GOT3 (cell line): ENCODE measurements around the gene SLC35F2.
"Not testable (repeated sequence)": the region's sequence is repeated elsewhere in the genome, so short reads cannot be mapped to it uniquely, and the experiment has no call there.

Source experiments
- DNase-seq: peaks from one replicate; lab custom pipeline; 2025; ENCODE audit warnings: mixed read lengths; lab: John Stamatoyannopoulos, UW

SLC35F2 gene

DNA sequence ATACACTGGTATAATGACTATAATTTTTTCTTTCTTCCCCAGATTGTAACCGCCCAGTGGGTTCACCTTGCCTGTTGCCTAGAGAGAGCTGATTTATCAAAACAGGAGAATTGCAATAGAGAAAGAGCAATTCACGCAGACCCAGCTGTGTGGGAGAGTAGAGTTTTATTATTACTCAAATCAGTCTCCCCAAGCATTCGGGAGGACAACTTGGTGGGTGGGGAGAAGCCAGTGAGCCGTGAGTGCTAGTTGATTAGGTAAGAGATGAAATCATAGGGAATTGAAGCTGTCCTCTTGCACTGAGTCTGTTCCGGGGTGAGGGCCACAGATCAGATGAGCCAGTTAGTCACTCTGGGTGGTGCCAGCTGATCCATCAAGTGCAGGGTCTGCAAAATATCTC is 73.2 kb downstream of the SLC35F2 start:
- DNase-seq: no peak

DNA sequence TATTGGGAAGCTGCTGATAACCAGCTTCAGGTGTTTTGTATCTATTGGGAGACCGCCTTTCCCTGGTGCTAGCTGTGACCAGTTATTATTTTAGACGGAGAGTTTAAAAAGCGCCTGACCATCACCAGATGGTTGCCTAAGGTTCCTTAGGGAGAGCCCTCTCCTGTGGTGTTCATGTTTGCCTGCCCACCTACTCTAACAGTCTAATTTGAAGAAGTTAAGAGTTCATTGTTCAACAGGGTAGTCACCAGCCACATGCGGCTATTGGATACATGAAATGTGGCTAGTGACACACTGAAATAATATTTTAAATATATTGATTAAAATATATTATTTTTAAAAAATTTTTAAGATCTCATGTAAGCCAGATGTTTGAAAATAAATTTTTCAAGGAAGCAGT is 75.5 kb downstream of the SLC35F2 start:
- no peak for DNase-seq

DNA sequence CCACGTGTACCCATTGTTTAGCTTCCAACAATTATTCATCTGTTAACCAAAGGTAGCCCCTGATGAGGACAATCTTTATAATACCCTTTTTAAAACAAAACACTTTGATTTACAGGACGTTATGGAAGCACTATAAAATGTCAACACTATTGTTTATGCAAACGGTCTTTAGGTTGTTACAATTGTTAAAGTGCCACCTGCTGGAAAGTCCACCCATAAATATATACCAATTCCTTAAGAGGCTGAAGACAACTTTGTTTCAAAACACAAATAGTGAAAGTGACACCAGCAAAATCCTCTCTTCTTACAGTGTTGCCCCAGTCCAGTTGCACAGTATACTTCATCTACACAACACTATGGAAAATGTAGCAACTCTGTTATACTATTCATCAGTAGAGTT is 77.8 kb downstream of the SLC35F2 start:
- no peak for DNase-seq

DNA sequence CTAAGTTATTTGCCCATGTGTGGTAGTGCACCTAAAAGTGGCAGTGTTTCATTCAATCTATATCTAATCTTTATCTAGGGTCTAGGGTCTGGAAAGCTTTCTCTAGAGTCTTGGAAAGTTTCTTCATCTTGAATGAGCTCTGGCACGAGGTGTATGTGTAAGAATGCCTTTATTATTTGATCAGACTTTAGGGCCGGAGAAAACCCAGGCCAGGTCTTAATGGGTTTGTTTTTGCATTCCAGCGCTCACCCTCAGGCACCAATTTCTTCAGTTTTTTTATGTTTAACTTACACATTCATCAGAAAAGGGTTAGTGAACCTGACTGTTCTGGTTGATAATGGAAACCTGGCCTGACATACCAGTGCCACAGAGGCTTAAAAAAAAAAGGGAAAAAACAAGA is 78.5 kb downstream of the SLC35F2 start:
- no peak for DNase-seq

DNA sequence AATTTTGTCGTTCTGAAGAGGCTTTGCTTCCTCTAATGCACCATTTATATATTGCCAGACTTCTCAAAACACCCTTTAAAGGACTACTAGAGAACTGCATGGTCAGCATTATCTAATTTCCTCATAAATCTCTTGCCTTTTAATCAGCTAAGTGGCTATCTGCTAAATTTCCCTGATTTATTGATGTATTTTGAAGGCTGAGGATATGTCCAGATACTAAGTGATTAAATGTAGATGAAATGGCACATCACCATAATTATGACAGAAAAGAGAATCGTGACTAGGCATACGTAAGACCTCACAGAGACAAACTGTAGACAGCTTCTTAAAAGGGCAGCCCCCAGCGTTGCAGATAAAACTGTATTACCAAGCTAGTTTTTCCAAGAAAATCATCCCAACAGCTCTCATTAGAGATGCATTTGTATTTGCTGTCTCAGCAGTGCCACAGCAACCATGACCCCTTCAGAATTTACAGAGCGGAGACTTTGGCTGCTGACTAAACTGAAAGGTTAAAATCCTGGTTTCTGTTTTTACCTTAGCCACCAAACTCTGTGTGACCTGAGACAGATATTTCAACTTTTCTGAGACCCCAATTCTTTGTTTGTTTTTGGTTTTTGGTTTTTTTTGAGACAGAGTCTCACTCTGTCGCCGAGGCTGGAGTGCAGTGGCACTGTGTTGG is 79.6 kb downstream of the SLC35F2 start:
- no peak for DNase-seq

DNA sequence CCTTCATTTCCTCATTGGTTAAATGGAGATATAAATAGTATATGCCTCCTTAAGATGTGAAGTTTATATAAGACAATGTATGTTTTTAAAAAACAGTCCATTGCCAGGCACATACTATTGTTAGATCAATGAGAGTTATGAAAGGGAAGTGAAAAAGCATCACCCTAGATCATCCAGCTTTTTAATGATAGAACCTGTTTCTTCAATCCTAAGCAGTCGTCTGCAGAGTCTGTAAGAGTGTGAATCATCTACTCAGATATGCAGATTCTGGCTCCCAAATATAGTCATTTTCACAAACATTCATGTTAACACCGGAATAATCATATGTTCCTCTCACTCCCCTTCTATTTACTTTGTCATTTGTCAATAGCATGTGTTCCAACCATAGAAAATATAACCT is 81.5 kb downstream of the SLC35F2 start:
- no peak for DNase-seq

DNA sequence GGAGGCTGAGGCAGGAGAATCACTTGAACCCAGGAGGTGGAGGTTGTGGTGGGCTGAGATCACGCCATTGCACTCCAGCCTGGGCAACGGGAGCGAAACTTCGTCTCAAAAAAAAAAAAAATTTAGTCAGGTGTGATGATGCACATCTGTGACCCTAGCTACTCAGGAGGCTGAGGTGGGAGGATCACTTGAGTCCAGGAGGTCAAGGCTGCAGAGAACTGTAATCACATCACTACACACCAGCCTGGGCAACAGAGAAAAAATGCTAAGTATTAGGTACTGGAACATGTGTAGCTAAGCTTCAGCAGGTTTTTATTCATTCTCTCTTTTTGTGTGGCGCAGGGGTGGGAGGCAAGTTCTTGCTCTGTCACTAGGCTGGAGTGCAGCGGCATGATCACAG is 82.5 kb downstream of the SLC35F2 start:
- DNase-seq: no peak

DNA sequence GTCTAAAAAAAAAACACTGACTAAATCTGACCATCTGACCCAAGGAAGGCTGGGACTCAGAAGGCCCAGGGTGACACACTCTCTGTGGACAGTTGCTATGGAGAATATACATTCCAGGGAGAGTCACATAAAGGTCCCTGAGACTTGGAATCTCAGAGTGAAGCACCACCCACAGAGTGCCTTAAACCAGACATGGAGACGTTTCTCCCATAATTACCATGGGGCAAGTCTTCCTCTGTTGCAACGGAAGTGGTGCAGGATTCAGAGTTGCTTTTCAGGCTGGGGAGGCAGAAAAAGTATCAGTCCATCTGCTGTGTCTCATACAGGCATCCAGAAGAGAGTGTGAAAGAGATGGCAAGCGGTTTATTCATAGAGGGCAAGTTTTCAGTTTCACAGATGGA is 88.0 kb downstream of the SLC35F2 start:
- DNase-seq: no peak

DNA sequence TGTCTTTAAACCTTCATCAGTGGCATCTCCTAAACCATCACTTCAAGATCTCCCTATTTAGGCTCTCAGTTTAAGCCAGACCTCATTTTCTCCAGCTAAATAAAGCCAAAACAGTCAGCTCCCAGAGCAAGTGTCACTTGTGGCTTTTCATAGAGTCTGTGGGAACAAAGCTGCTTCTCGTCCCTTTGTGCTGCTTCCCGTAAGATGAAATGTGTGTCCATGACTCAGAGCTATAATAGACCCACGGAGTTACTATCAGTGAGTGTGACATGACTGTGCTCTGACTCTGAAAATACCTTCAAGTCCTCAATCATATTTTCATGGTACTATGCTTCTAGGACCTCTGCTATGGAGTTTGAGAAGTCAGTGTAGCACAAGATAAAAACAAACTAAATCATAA is 89.4 kb downstream of the SLC35F2 start:
- DNase-seq: no peak

DNA sequence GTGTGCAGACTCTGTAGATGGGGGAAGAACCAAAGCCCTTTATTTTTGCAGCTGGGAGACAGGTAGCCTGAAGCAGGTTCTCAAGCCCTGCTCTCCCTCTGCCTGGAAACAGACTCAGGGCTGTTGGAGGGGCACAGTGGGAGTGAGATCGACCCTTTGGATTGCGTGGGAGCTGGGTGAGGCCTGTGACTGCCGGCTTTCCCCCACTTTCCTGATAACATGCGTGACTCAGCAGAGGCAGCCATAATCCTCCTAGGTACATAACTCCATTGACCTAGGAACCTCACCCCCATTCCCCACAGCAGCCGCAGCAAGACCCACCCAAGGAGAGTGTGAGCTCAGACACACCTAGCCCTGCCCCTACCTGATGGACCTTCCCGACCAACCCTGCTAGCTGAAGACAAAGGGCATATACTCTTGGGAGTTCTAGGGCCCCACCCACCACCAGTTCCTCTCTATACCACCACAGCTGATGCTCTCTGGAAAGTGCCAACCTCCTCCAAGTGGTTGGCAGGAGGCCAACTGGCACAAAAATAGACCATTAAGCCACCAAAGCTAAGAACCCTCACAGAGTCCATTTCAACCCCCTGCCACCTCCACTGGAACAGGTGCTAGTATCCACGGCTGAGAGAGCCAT is 99.8 kb downstream of the SLC35F2 start:
- DNase-seq: not testable (repeated sequence)

DNA sequence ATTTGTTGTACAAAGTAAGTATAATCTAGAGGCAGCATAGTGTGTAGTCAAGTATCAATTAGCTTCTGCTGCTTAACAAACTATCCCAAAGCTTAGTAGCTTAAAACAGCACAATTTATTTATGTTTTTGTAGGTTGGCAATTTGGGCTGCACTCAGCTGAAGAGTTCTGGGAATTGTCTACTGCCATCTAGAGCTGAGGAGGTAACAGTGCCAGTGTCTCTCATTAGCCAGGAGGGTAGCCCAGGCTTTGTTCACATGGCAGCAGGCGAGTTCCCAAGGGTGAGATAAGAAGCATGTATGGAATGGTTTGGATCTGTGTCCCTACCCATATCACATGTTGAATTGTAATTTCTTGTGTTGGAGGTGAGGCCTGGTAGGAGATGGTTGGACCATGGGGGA is 100.9 kb downstream of the SLC35F2 start:
- no peak for DNase-seq

DNA sequence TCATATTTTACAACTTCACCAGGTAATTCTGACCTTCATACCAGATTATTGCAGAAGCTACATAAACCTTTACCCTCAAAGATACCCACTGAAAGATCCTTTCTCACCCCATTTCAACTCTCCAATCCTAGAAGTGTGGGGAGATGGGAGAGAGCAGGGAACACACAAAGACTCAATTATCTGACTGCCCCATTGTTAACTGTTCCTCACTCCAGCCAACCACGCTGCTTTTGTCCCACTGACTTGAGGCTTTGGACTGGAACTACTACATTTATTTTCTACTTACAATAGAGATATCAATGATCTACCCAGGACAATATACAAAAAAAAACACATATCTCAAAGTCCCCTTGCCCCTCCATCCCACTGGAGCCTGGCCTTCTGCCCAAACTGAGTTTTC is 102.0 kb downstream of the SLC35F2 start:
- no peak for DNase-seq

DNA sequence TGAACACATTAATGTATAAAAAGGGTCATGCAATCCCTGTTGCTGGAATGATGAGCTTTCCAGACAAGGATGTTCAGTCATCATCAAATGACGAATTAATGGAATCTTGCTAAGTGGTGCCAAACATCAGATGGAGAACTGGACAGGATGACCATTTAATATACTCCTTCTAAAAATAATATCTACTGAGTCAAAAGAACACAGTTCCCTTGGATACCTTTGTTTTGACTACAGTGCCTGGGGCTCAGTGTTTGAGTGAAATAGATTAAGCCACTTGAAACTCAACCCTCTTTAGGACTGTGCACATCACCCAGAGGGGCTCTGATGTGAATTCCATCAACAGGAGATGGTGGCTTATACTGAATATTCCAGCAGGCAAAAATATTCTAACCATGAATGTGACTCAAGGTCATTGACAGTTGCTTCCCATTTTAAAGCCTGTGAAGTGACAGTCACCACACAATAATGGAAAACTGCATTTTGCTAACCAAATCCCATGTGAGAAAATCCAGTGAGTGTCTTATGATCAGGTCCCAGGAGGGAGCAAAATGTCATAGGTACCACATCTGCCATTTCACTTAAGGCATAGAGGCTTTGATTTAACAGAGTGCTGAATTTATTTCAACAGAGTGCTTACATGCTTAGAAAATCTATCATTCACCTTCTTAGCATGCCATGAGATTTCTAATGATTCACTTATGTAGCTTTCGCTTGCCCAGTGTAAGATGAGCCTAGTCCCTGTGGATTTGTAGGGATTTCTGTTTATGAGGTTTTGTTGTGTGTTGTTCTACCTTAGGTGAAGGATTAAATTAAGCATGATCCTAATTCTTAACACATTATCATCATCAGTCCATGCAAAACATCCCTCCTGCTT is 105.4 kb downstream of the SLC35F2 start:
- DNase-seq: no peak

DNA sequence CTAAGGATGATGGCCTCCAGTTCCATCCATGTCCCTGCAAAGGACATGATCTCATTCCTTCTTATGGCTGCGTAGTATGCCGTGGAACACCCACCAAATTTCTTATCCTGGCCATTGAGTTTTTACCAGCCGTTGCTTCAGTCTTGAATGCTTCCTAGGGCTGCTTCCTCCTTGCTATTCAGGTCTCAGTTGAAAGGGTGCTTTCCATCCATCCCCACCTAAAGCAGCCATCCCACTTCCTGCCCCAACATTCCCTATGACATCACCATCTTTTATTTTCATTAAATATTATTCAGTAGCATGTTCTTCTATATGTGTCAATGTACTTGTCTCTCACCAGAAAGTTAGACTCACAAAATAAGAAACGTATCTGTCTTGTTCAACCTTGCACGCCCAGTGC is 106.1 kb downstream of the SLC35F2 start:
- no peak for DNase-seq

DNA sequence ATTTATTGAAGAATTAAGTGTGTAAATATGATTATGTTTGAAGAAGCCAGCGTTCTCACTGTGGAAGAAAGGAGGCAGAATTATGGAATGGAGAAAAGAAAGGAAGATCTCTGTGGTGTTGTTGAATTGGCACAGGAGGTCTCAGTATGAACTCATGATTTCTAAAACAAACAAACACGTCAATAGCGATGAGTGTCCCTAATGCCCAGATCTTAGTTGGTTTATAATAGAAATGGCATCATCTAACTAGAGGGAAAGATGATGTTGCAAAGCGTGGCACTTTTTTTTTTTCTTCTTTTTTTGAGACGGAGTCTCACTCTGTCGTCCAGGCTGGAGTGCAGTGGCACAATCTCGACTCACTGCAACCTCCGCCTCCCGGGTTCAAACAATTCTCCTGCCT is 107.5 kb downstream of the SLC35F2 start:
- no peak for DNase-seq

DNA sequence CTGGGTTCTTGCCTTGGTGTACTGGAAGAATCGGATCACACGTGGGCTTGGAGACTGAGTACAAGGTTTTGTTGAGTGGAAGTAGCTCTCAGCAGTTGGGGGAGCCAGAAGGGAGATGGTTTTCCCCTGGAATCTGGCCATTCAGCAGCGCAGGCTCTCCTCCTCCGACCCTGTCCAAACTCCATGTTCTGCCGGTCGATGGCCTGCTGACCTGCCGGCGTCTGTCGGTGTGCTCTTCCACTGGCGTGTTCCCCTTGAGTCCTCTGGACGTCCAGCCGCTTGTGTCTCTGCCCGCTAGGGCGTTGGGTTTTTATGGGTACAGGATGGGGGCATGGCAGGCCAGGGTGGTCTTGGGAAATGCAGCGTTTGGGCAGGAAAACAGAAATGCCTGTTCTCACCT is 108.3 kb downstream of the SLC35F2 start:
- DNase-seq: no peak

DNA sequence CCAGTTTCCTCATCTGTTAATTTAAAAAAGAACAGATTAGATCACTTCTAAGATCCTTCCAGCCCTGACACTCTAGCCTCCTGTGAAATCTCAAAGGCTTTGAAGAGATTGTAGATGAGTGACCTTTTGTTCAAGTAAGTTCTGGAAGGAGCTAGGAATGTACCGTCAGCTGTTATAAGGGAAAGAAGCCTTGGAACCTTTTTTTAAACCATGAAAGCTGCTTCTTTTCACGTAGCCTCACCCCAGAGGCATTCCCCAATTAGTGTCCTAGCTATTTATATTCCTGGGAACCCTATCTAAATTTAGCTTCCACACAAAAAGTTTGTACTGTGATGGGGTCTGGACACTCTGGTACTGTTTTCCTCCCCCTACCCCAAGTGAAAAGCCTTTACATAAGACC is 111.0 kb downstream of the SLC35F2 start:
- DNase-seq: no peak

DNA sequence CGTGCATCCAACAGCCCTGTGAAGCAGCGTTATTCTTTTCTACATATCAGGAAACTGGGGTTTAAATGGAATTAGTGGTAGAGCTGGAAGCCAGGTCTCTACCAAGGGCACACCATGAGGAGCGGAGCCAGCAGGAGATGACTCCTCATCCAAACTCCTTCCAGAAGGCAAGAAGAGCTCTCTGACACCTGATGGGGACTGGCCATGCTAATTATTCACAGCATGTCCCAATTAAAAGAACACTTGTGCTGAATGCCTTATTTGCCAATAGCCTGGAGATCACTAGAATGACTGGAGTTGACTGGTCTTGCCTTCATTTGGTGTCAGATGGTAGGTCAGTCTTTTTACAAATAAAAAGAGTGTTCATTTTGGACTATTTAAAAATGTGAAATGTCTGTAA is 113.9 kb downstream of the SLC35F2 start:
- DNase-seq: no peak

DNA sequence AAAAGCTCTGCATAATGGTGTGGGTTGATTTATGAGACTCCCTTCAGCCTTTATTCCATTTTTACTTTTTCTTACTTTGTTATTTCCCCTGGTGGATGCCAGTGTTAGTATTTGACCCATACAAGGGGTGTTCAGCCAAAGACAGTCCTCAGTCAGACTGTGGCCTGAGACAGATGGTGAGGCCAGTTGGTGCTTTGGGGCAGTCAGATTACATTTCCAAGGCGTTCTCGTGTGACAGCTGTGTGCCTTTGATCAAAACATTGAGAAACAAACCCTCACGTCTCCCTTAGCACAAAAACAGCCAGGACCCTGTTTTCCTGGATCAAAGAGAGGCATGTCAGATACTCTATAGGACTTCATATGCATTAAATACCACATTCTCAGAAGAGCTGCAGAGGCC is 115.4 kb downstream of the SLC35F2 start:
- DNase-seq: no peak

DNA sequence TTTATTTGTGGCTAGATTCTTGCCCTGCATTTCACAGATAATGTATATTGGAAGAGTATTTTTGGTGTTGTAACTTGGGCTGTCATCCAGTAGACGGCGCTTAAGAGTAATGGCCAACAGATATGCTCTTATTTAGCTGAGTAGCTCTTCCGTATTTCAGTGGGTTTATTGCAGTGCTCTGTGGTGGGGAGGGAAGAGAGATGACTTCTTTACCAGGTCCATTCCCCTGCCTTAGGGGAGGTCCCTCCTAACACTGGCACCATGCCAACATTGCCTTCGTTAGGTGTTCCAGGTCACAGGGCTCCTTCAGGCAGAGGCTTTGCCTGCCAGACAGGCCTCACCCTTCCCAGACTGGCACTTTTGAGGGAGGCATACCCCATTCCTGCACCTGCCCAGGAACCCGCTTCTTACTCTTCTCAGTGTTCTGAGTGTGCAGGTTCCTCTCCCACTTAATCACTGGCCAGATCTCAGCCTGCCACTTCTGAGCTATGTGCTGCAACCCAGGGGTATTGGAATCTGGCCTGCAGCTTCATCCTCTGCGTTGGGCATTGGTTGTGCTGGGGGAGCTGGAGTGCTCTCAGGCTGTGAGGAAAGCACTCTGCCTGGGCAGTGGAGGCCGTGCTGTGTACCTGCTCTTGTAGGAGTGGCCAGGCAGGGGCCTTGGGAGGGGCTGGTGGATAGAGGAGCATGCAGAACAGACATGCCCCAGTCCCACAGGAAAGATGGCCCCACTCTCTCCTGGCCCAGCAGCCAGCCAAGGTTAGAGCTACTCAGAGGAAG is 117.4 kb downstream of the SLC35F2 start:
- DNase-seq: no peak
